Kidney (tissue), 14 donors: Measurements from ENCODE around the gene MAB21L3. TPM values are rescaled to one million over a fixed set of nuclear protein-coding genes. Genes with fewer than 3 reads are reported as not detected.

ENCODE experiments used
- DNase-seq, 5 donors: peaks; one replicate each; pipeline ENCODE4 v3.0.0-alpha.2; 2013 to 2020
- FAIRE-seq: peaks from 2 replicates; lab custom pipeline; 2012; peaks lifted over from hg19 to GRCh38; lab: Jason Lieb, UNC
- H3K27ac ChIP-seq, 2 donors: one replicate each; pipeline ENCODE4 v1.7.0; 2013; ENCODE audit warnings: low read depth in 2 of 2, low read length in 2 of 2, inconsistent platforms in 1 of 2
- H3K27me3 ChIP-seq: one replicate; pipeline ENCODE4 v1.7.1; 2013; ENCODE audit warnings: low read length, inconsistent platforms; ENCODE audit not compliant: control insufficient read depth, insufficient read depth
- H3K36me3 ChIP-seq, 3 donors: one replicate each; pipeline versions ENCODE4 v1.7.0 to v1.7.1; 2013; ENCODE audit warnings: low read length in 3 of 3, control low read depth in 1 of 3, inconsistent platforms in 1 of 3; ENCODE audit not compliant: insufficient read depth in 3 of 3, control insufficient read depth in 2 of 3
- H3K4me1 ChIP-seq, 3 donors: one replicate each; pipeline versions ENCODE4 v1.7.0 to v1.7.1; 2013; ENCODE audit warnings: low read length in 3 of 3, inconsistent platforms in 1 of 3, low read depth in 1 of 3; ENCODE audit not compliant: control insufficient read depth in 2 of 3, insufficient read depth in 2 of 3
- H3K4me3 ChIP-seq, 3 donors: one replicate each; pipeline versions ENCODE4 v1.7.0 to v1.8.1; 2013; ENCODE audit warnings: low read length in 3 of 3, control low read depth in 1 of 3, inconsistent platforms in 1 of 3
- H3K9ac ChIP-seq, 3 donors: one replicate each; pipeline versions ENCODE4 v1.7.0 to v1.7.1; 2013; ENCODE audit warnings: low read length in 3 of 3, control low read depth in 1 of 3, inconsistent platforms in 1 of 3
- H3K9me3 ChIP-seq, 3 donors: one replicate each; pipeline versions ENCODE4 v1.7.0 to v1.7.1; 2013; ENCODE audit warnings: low read length in 3 of 3, control low read depth in 1 of 3, inconsistent platforms in 1 of 3; ENCODE audit not compliant: control insufficient read depth in 2 of 3, insufficient read depth in 1 of 3
- CTCF ChIP-seq: IDR thresholded peaks from 3 replicates; pipeline ENCODE4 v1.5.1; 2012; ENCODE audit warnings: mild to moderate bottlenecking, moderate library complexity, borderline replicate concordance; ENCODE audit not compliant: insufficient read depth; ENCODE audit errors: extremely low read depth
- intact Hi-C: fragments of 100-400 bp; cut with DNase I; formaldehyde crosslinking; loops from one replicate; pipeline ENCODE4 v1.11.1; 2022
- polyA plus RNA-seq: library from polyadenylated mRNA; stranded (reverse); fragments of 350-450 nt; fragmentation: Illumina TruSeq; extraction: RNeasy Lipid Tissue Mini Kit (QIAGEN cat#74804); gene quantifications from one replicate; pipeline ENCODE4 v1.2.3, GENCODE V29; 2014; ENCODE audit warnings: low read depth, low replicate concordance; ENCODE audit not compliant: insufficient read depth
- total RNA-seq: library from RNA; stranded (reverse); fragmentation: NEBNext Ultra II Directional; extraction: Animal tissue kit (Norgen Biotek cat#: 25700); gene quantifications from one replicate; pipeline ENCODE4 v1.2.1, GENCODE V29; 2021
- donor health status: control.
- donor health status: control.
- donor health status: control.
- donor health status: control.
- donor health status: control.
- donor health status: DM: yes; HTN: yes; CAD: no.
- donor health status: Normal renal cell carcinoma (clear cell type).

MAB21L3 gene
- total and polyA plus RNA-seq, 2 donors from 2014 or later, result 0.24 to 2.9 TPM

- Histone ChIP-seq H3K9ac (peak overlapping the region in 2 of 3 donors; percentile 29 to 75), H3K27ac (peak overlapping the region; percentile 80 to 82), H3K4me3 (peak overlapping the region in 2 of 3 donors; percentile 49 to 54), H3K27me3 (no peaks in the 10 kb centered on the region), H3K36me3 (no peaks in the 10 kb centered on the region), H3K4me1 (peaks cover 0 to 19% (median 14%) of the 10 kb centered on the region in 3 donors), H3K9me3 (no peaks in the 10 kb centered on the region)
- DNase-seq (peak; percentile 85 to 94 (median 90)), FAIRE-seq (no peak)
- intact Hi-C loops, result no loop called here
- TF ChIP-seq CTCF, result peak; percentile 90
Measured at GRCh38 chr1:116151739-116152576, 40.8 kb downstream of the MAB21L3 start.

- FAIRE-seq (no peak), DNase-seq (no peak)
- H3K27me3 ChIP-seq, result no peaks in the 10 kb centered on the region
- peak overlapping the region in 1 of 3 donors; percentile 75 for H3K9ac ChIP-seq
- no peaks in the 10 kb centered on the region for H3K36me3 ChIP-seq
- H3K27ac ChIP-seq, result peak overlapping the region; percentile 84 to 89
- no peaks in the 10 kb centered on the region for H3K9me3 ChIP-seq
- H3K4me3 ChIP-seq, result peak overlapping the region in 2 of 3 donors; percentile 49 to 54
- H3K4me1 ChIP-seq, result peaks cover 0 to 19% (median 14%) of the 10 kb centered on the region in 3 donors
- intact Hi-C loops, result no loop called here
- no peak for TF ChIP-seq CTCF
Measured at GRCh38 chr1:116152577-116152943, 41.4 kb downstream of the MAB21L3 start.

- no peaks in the 10 kb centered on the region for H3K27me3 ChIP-seq
- intact Hi-C loops, result no loop called here
- peaks cover 0 to 19% (median 14%) of the 10 kb centered on the region in 3 donors for H3K4me1 ChIP-seq
- H3K9ac ChIP-seq, result no peak overlapping the region
- no peaks in the 10 kb centered on the region for H3K36me3 ChIP-seq
- no peak for TF ChIP-seq CTCF
- FAIRE-seq (peak; percentile 76), DNase-seq (peak in 2 of 5 donors; percentile 31 to 44)
- peak overlapping the region; percentile 84 to 89 for H3K27ac ChIP-seq
- no peaks in the 10 kb centered on the region for H3K9me3 ChIP-seq
- H3K4me3 ChIP-seq, result no peak overlapping the region
Measured at GRCh38 chr1:116152950-116153691, 41.9 kb downstream of the MAB21L3 start.
